Loucy (cell line): Measurements from ENCODE around the gene MYL12B.

Experiments
- CTCF ChIP-seq: fragments of 200-600 bp; sonication (generic); conservative IDR thresholded peaks from 2 replicates; pipeline ENCODE4 v1.5.1; 2014; ENCODE audit warnings: mild to moderate bottlenecking, antibody characterized with exemption, low read length
- EZH2phosphoT487 ChIP-seq: fragments of 200-600 bp; IDR thresholded peaks from 2 replicates; pipeline ENCODE4 v1.6.1; 2018; ENCODE audit warnings: antibody characterized with exemption, mild to moderate bottlenecking, moderate library complexity, borderline replicate concordance

GRCh38 chr18:3225588-3225987 is 36.3 kb upstream of the MYL12B start:
- no peak for TF ChIP-seq CTCF
- TF ChIP-seq EZH2phosphoT487: no peak
